A673 (cell line): Measurements from ENCODE around the gene GPR27. TPM values are rescaled to one million over a fixed set of nuclear protein-coding genes. Genes with fewer than 3 reads are reported as not detected.

ENCODE experiments used
- BruUV-seq: library from RNA; stranded (reverse); fragments of 400-500 nt; replicated peaks from 2 replicates; lab custom pipeline; 2021; lab: Mats Ljungman, UMichigan
- CTCF ChIA-PET: fragments of 300-600 bp; sonication (Branson Sonifier 250); formaldehyde crosslinking; loops from one replicate; lab custom pipeline; 2022; ENCODE audit warnings: antibody characterized with exemption; lab: Charles Lee
- POLR2A ChIA-PET: fragments of 300-600 bp; sonication (Branson Sonifier 250); formaldehyde crosslinking; loops from one replicate; lab custom pipeline; 2022; ENCODE audit warnings: antibody characterized with exemption; ENCODE audit not compliant: low non-redundant PET; lab: Charles Lee
- DNase-seq: peaks from one replicate; pipeline ENCODE4 v3.0.0-alpha.2; 2015; ENCODE audit warnings: low spot score
- H3K27ac ChIP-seq: fragments of 200-600 bp; sonication (generic); 2 replicates; pipeline ENCODE4 v1.5.1; 2016; ENCODE audit warnings: mixed run types, low read depth, mild to moderate bottlenecking, mixed read lengths, antibody characterized with exemption, low read length; ENCODE audit not compliant: poor library complexity, severe bottlenecking
- H3K27me3 ChIP-seq: fragments of 200-600 bp; sonication (generic); replicated peaks from 2 replicates; pipeline ENCODE4 v1.6.1; 2017; ENCODE audit warnings: mixed run types, low read depth, mild to moderate bottlenecking, mixed read lengths, antibody characterized with exemption, low read length; ENCODE audit not compliant: insufficient read depth, poor library complexity
- H3K36me3 ChIP-seq: fragments of 200-600 bp; sonication (generic); 2 replicates; pipeline ENCODE4 v1.6.1; 2016; ENCODE audit warnings: mixed run types, mild to moderate bottlenecking, mixed read lengths, antibody characterized with exemption, low read length; ENCODE audit not compliant: insufficient read depth, poor library complexity, severe bottlenecking
- H3K4me1 ChIP-seq: fragments of 200-600 bp; sonication (generic); 2 replicates; pipeline ENCODE4 v1.6.1; 2017; ENCODE audit warnings: mixed run types, mild to moderate bottlenecking, mixed read lengths, antibody characterized with exemption, low read length; ENCODE audit not compliant: insufficient read depth, poor library complexity, severe bottlenecking
- H3K4me3 ChIP-seq: fragments of 200-600 bp; sonication (generic); 2 replicates; pipeline ENCODE4 v1.5.1; 2016; ENCODE audit warnings: low read depth, mixed run types, mild to moderate bottlenecking, mixed read lengths, low read length; ENCODE audit not compliant: poor library complexity, severe bottlenecking
- H3K9me3 ChIP-seq: fragments of 200-600 bp; sonication (generic); 2 replicates; pipeline ENCODE4 v1.6.1; 2016; ENCODE audit warnings: mixed run types, low read depth, mild to moderate bottlenecking, mixed read lengths, antibody characterized with exemption, low read length; ENCODE audit not compliant: poor library complexity, severe bottlenecking
- CTCF ChIP-seq: fragments of 300-800, 200-600 bp; sonication (generic); conservative IDR thresholded peaks from 2 replicates; pipeline ENCODE4 v1.5.1; 2017; ENCODE audit warnings: low read depth, mild to moderate bottlenecking, antibody characterized with exemption, low read length, moderate library complexity, mixed read lengths
- EZH2 ChIP-seq: fragments of 200-600 bp; sonication (generic); IDR thresholded peaks from 2 replicates; pipeline ENCODE4 v1.6.1; 2017; ENCODE audit warnings: borderline replicate concordance, low read depth, mild to moderate bottlenecking, mixed read lengths, antibody characterized with exemption, low read length; ENCODE audit not compliant: poor library complexity, severe bottlenecking
- intact Hi-C: fragments of 100-400 bp; cut with micrococcal nuclease; formaldehyde crosslinking; loops from one replicate; pipeline ENCODE4 v1.10.0; 2022; ENCODE audit not compliant: unreplicated experiment
- total RNA-seq: library from RNA; stranded (reverse); gene quantifications from 2 replicates; pipeline ENCODE4 v1.2.3, GENCODE V29; 2021

Gene GPR27
- total RNA-seq, 1 experiment from 2014 or later = 6.4 TPM

DNA sequence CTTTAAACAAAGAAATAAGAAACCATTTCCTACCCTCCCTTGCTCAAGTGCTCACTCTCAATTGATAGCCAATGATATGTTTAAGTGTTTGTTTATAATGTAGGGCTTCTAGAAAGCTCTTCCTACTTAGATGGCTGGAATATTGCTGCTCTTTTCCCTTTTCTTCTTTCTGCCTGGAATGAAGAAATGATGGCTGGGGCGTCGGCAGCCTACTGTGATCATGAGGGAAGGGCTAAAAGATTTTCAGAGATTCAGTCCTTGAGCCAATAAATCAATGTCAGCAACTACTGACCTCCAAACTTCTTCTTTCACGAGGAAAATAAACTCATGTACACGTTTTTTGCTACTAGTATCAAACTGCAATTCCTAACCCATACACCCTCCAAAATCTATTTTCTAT, 2.1 kb upstream of the GPR27 start:
- POLR2A ChIA-PET = no interaction called here
- no TSS peak for BruUV-seq
- CTCF ChIA-PET = no interaction called here
- no peak overlapping the region for H3K4me3 ChIP-seq
- H3K9me3 ChIP-seq = no peaks in the 10 kb centered on the region
- H3K27ac ChIP-seq = no peak overlapping the region
- intact Hi-C loops = no loop called here
- H3K4me1 ChIP-seq = no peaks in the 10 kb centered on the region
- H3K27me3 ChIP-seq = peaks cover 4% of the 10 kb centered on the region
- no peaks in the 10 kb centered on the region for H3K36me3 ChIP-seq
- DNase-seq = no peak
- TF ChIP-seq CTCF = no peak
- no peak for TF ChIP-seq EZH2

GRCh38 chr3:71752831-71753700, 589 bp upstream of the GPR27 start:
- Histone ChIP-seq H3K27ac (no peak overlapping the region), H3K4me1 (no peaks in the 10 kb centered on the region), H3K36me3 (no peaks in the 10 kb centered on the region), H3K27me3 (peaks cover 4% of the 10 kb centered on the region), H3K9me3 (no peaks in the 10 kb centered on the region), H3K4me3 (peak overlapping the region; percentile 42)
- no TSS peak for BruUV-seq
- no peak for DNase-seq
- CTCF ChIA-PET = no interaction called here
- TF ChIP-seq CTCF (no peak), EZH2 (no peak)
- intact Hi-C loops = no loop called here
- POLR2A ChIA-PET = no interaction called here

GRCh38 chr3:71754610-71755253, 1.1 kb downstream of the GPR27 start:
- intact Hi-C loops = no loop called here
- Histone ChIP-seq H3K9me3 (no peaks in the 10 kb centered on the region), H3K4me3 (peak overlapping the region; percentile 42), H3K27ac (no peak overlapping the region), H3K4me1 (no peaks in the 10 kb centered on the region), H3K27me3 (peaks cover 4% of the 10 kb centered on the region), H3K36me3 (no peaks in the 10 kb centered on the region)
- no TSS peak for BruUV-seq
- TF ChIP-seq EZH2 = no peak
- TF ChIP-seq CTCF = no peak
- no peak for DNase-seq
- POLR2A ChIA-PET = no interaction called here
- CTCF ChIA-PET = no interaction called here
